ENCODE results near the gene C1orf116.

- no peak for TF ChIP-seq CTCF (IDR thresholded peaks at IDR 0.05)
- no peak for TF ChIP-seq ZFX (IDR thresholded peaks at IDR 0.05; ENCODE audit: borderline replicate concordance)
Observed at GRCh38 chr1:207062058-207062457, 29.5 kb upstream of the C1orf116 start.
